ENCODE data around the gene GLMP.
"Not testable (repeated sequence)": the region's sequence is repeated elsewhere in the genome, so short reads cannot be mapped to it uniquely, and the experiment has no call there.

The GLMP gene

GRCh38 chr1:156295391-156295947, at the start of gene GLMP:
GLMP (minus strand) TSS chr1:156295679; CDS start chr1:156295645, 34 bp downstream.
- peak; percentile 69 to 74 (median 71) for DNase-seq

DNA sequence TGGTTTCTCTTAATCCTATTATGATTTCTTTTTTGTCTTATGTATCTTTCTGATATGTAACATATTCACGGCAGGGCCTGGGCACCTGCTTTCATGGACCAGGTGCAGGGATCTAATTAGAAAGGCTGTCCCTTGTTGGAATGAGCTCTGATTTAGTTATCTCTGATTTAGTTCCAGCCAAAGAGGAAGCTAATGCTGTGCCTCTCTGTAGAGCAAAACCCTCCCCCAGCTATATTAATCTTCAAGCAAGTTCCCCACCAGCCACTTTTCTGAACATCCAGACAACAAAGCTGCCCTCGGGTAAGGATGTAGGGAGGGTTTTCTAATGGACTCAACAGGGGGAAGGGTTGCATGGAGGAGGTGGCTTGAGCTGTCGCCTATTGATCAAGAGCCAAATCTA, 48.9 kb upstream of the GLMP start:
- no peak for DNase-seq

GRCh38 chr1:156342166-156342955, 46.9 kb upstream of the GLMP start:
- peak; percentile 9 to 50 (median 23) for DNase-seq

DNA sequence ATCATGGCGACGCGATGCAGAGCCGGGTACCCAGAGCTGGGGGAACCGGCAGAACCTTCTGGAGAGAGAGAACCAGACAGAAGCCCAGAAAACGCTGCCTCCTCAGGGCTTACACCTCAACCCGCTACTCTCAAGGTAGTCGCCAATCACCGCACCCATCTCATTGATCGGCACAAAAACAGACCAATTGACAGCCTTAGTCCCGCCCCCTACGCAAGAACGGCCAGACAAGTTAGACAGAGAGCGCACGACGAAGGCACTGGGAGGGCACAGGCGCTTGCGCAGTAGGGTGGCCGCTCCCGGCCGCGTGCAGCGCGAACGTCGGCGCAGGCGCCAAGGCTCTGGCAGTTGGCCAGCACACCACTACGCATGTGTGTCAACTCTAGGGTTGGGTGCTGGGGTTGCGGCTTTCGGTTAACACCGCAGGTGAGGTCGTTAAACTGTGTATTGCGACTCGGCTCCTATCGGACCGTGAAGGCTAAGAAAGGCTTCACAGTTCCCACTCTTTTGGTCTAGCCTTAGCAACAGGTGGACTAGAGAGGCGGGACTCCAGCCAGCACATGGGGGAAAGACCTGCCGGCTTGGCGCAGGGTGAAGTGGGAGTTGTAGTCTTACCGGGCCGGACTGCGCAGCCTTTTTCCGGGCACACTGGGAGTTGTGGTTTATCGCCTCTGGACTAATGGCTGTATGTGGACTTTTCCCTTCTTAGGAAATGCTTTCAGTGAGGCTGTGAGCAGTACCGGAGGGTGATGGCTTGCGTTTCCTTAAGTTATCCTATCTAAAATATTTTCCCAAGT, 42.9 kb upstream of the GLMP start, which contains the start of the genes CCT3 and TSACC:
Gene CCT3 (minus strand): TSS at position 113 of the 797 bp plus-strand sequence. CDS start 108 bp downstream, at position 5.
Gene TSACC (plus strand): TSS at position 347 of the 797 bp plus-strand sequence. CDS start 1,232 bp downstream, outside the sequence.
- DNase-seq = peak; percentile 100

DNA sequence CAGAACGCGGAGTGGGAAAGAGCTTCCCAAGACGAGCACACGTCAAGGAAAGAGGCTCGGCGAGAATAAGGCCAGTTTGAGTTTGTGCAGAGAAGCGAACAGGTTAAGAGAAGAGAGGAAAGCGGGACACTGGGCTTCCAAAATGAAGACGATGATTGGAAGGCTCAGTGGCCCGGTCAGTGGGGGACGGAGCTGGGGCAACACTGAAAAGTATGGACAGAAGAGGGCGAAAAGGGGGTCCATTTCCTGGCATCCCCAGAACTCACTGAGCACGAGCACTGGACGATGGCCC, 42.4 kb upstream of the GLMP start:
- no peak for DNase-seq

- DNase-seq = peak; percentile 20 to 48 (median 32)
Measured at GRCh38 chr1:156337052-156337887, 41.8 kb upstream of the GLMP start.

GRCh38 chr1:156336242-156336641, 40.8 kb upstream of the GLMP start:
- peak; percentile 10 to 23 (median 16) for DNase-seq

DNA sequence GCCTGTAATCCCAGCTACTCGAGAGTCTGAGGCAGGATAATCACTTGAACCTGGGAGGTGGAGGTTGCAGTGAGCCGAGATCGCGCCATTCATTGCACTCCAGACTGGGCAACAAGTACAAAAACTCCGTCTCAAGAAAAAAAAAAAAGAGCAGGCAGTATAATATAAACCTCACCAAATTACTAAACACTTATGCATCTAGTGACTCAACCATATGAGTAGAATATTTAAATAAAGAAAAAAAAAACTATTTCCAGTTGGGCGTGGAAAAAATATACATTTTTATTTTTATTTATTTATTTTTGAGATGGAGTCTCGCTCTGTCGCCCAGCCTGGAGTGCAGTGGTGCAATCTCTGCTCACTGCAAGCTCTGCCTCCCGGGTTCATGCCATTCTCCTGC, 27.7 kb upstream of the GLMP start:
- DNase-seq = not testable (repeated sequence)

- DNase-seq = no peak
Measured at GRCh38 chr1:156320560-156320959, 25.1 kb upstream of the GLMP start.

DNA sequence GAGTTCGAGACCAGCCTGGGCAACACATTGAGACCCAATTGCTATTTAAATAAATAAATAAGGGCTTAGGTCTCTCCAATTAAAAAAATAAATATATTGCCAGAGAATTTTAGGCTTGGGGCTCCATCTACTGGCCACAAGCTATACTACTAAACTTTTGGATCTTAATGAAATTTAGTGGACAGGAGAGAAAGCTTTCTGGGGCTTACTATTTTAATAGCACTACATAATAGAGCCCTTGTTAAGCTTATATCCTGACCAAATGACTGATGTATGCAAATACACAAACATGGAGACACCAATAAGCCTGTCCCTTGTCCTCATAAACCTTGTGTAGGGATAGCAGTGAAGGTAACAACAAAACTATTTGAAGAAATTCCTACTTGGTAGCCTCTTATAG, 24.2 kb upstream of the GLMP start:
- DNase-seq = peak; percentile 50 to 64 (median 59)

GRCh38 chr1:156316909-156317308, 21.4 kb upstream of the GLMP start:
- DNase-seq = no peak

DNA sequence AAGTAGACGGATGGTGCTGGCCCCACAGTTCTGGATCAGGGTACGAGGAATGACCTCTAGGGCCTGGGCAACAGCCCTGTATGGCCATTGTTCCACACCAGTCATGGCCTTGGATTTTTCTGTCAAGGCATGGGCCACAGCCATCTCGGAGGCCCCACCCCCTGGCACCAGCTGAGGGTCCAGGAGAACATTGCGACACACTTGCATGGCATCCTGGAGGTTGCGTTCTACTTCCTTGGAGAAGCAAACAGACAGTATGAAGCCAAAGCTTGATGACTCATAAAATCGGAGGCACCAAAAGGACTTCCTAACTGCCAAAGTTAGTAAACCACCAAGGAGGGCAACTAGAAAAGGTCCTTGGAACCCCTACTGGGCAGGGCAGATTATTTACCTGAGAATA, 15.5 kb upstream of the GLMP start:
- peak in 2 of 3 donors; percentile 11 to 16 for DNase-seq

DNA sequence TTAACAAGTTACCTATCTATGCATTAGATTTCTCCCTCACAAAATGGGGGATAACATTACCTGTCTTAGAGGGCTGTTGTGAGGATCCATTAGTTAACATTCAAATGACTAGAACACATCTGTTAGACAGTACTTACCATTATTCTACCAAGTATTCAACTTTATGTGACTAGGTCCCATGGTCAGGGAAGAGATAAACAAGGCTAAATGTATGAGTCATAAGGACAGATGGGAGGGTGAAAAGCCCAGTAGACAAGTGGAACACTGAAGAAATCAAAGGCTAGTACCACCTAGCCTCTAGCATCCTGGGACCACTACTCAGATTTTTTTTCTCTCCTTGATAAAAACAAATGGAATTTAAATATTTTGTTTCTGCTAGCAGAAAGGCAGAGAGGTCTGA, 12.6 kb upstream of the GLMP start:
- DNase-seq = no peak

GRCh38 chr1:156305215-156305614, 9.7 kb upstream of the GLMP start:
- no peak for DNase-seq

- no peak for DNase-seq
Measured at GRCh38 chr1:156303241-156303640, 7.8 kb upstream of the GLMP start.

DNA sequence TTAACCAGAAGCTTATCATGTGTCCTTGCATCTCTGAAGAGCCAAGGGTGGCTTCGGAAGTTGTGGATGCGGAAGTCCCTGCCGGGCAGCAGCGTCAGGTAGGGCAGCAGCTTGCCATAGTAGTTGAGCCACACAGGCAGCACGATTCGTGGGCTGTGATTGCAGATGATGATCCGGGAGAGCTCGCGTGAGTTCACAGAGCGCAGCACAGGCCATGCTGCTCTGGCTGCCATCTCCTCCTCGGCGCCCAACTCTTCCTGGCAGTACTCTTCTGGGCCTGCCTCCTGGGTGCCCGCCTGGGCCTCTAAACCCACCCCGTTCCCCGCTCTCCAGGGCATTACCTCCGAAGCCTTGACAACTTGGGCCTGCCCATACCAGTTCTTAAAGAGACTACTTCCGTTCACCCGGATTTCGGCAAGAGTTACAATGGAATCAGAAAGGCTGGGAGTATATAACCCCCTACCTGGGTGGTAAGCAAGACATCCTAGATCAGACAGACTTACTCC, 3.4 kb upstream of the GLMP start, which contains the start of gene VHLL:
Gene VHLL (minus strand): TSS at position 456 of the 506 bp plus-strand sequence. CDS start 118 bp downstream, at position 338.
- DNase-seq = no peak

- no peak for DNase-seq
Measured at GRCh38 chr1:156293895-156294294, 1.6 kb downstream of the GLMP start.

GRCh38 chr1:156293098-156293434, 2.4 kb downstream of the GLMP start:
- no peak for DNase-seq

- peak; percentile 83 to 89 (median 83) for DNase-seq
Measured at GRCh38 chr1:156291226-156292061, 4.0 kb downstream of the GLMP start.

- no peak for DNase-seq
Measured at GRCh38 chr1:156289857-156290256, 5.6 kb downstream of the GLMP start.

GRCh38 chr1:156286061-156286460, 9.4 kb downstream of the GLMP start:
- DNase-seq = no peak

All from suppressor macrophage treated with lipopolysaccharide for 1 hour (primary cell).